Hepatocyte (in vitro differentiated cells): Measurements from ENCODE around the gene SMYD5. TPM values are rescaled to one million over a fixed set of nuclear protein-coding genes. Genes with fewer than 3 reads are reported as not detected.

Experiments
- DNase-seq: peaks from one replicate; pipeline ENCODE4 v3.0.0-alpha.2; 2016; ENCODE audit warnings: low spot score
- H2AFZ ChIP-seq: fragments of 200-600 bp; sonication (generic); 2 replicates; pipeline ENCODE4 v1.6.0; 2016; ENCODE audit warnings: antibody characterized with exemption, mild to moderate bottlenecking
- H3K27ac ChIP-seq: fragments of 200-600 bp; sonication (generic); 2 replicates; pipeline ENCODE4 v1.5.1; 2016; ENCODE audit warnings: mild to moderate bottlenecking
- H3K27me3 ChIP-seq: fragments of 200-600 bp; sonication (generic); 2 replicates; pipeline ENCODE4 v1.6.1; 2016
- H3K36me3 ChIP-seq: fragments of 200-600 bp; sonication (generic); replicated peaks from 2 replicates; pipeline ENCODE4 v1.5.1; 2016; ENCODE audit warnings: low read depth; ENCODE audit not compliant: insufficient read depth
- H3K4me1 ChIP-seq: fragments of 200-600 bp; sonication (generic); 2 replicates; pipeline ENCODE4 v1.5.1; 2016; ENCODE audit warnings: mild to moderate bottlenecking, moderate library complexity; ENCODE audit not compliant: insufficient read depth
- H3K4me2 ChIP-seq: fragments of 200-600 bp; sonication (generic); 2 replicates; pipeline ENCODE4 v1.6.0; 2016
- H3K4me3 ChIP-seq: fragments of 200-600 bp; sonication (generic); 2 replicates; pipeline ENCODE4 v1.5.1; 2016; ENCODE audit warnings: mild to moderate bottlenecking
- H3K79me2 ChIP-seq: fragments of 200-600 bp; sonication (generic); 2 replicates; pipeline ENCODE4 v1.6.0; 2017; ENCODE audit warnings: mild to moderate bottlenecking
- H3K9me2 ChIP-seq: fragments of 200-600 bp; sonication (generic); replicated peaks from 2 replicates; pipeline ENCODE4 v1.6.0; 2017; ENCODE audit warnings: mild to moderate bottlenecking; ENCODE audit not compliant: insufficient read depth
- H3K9me3 ChIP-seq: fragments of 200-600 bp; sonication (generic); 2 replicates; pipeline ENCODE4 v1.5.1; 2016; ENCODE audit warnings: low read depth, mild to moderate bottlenecking
- H4K20me1 ChIP-seq: fragments of 200-600 bp; sonication (generic); 2 replicates; pipeline ENCODE4 v1.6.0; 2016; ENCODE audit warnings: mild to moderate bottlenecking; ENCODE audit not compliant: insufficient read depth, poor library complexity, severe bottlenecking
- CTCF ChIP-seq: fragments of 200-600 bp; sonication (generic); IDR thresholded peaks from 2 replicates; pipeline ENCODE4 v1.5.1; 2016; ENCODE audit warnings: antibody characterized with exemption, mild to moderate bottlenecking; ENCODE audit not compliant: poor library complexity
- EZH2 ChIP-seq: fragments of 200-600 bp; sonication (generic); IDR thresholded peaks from 2 replicates; pipeline ENCODE4 v1.6.1; 2016; ENCODE audit warnings: antibody characterized with exemption, mild to moderate bottlenecking, borderline replicate concordance
- EZH2phosphoT487 ChIP-seq: fragments of 200-600 bp; sonication (generic); IDR thresholded peaks from one replicate; pipeline ENCODE4 v1.6.1; 2018; ENCODE audit warnings: antibody characterized with exemption, mild to moderate bottlenecking, low read depth, moderate library complexity; ENCODE audit not compliant: unreplicated experiment, severe bottlenecking
- WGBS: methylation state at CpG from one replicate; pipeline ENCODE4 v1.1.6; 2016; ENCODE audit warnings: low lambda C conversion rate; ENCODE audit errors: missing lambda C conversion rate; 5-methylcytosine and 5-hydroxymethylcytosine counted together
- polyA plus RNA-seq: library from polyadenylated mRNA; unstranded; fragments of >200 nt; fragmentation: Nextera tagmentation; extraction: Ambion mirVana; gene quantifications from 2 replicates; pipeline ENCODE4 v1.2.1, GENCODE V29; 2016
- total RNA-seq: library from RNA; depleted of rRNA; stranded (reverse); fragments of >200 nt; gene quantifications from 2 replicates; pipeline ENCODE4 v1.2.3, GENCODE V29; 2014

SMYD5 gene
- total and polyA plus RNA-seq, 2 experiments from 2014 or later: 10.0 to 28.3 TPM

- H3K4me2 ChIP-seq: no peak overlapping the region
- H3K36me3 ChIP-seq: no peaks in the 10 kb centered on the region
- H2AFZ ChIP-seq: no peak overlapping the region
- no peak overlapping the region for H3K27ac ChIP-seq
- no peaks in the 10 kb centered on the region for H4K20me1 ChIP-seq
- no peaks in the 10 kb centered on the region for H3K9me2 ChIP-seq
- no peaks in the 10 kb centered on the region for H3K27me3 ChIP-seq
- DNase-seq: no peak
- no peak overlapping the region for H3K4me3 ChIP-seq
- H3K79me2 ChIP-seq: no peaks in the 10 kb centered on the region
- WGBS: 72% methylated on average over 4 of the region's 4 CpGs
- H3K9me3 ChIP-seq: no peaks in the 10 kb centered on the region
- no peak for TF ChIP-seq EZH2
- no peak for TF ChIP-seq EZH2phosphoT487
- no peak for TF ChIP-seq CTCF
- no peaks in the 10 kb centered on the region for H3K4me1 ChIP-seq
Observed at GRCh38 chr2:73255007-73255644, 41.1 kb downstream of the SMYD5 start.

- DNase-seq: no peak
- no peaks in the 10 kb centered on the region for H3K27me3 ChIP-seq
- H3K9me2 ChIP-seq: no peaks in the 10 kb centered on the region
- WGBS: 81% methylated on average over 5 of the region's 5 CpGs
- no peak overlapping the region for H3K4me2 ChIP-seq
- H2AFZ ChIP-seq: no peak overlapping the region
- no peaks in the 10 kb centered on the region for H4K20me1 ChIP-seq
- H3K27ac ChIP-seq: no peak overlapping the region
- H3K36me3 ChIP-seq: no peaks in the 10 kb centered on the region
- H3K9me3 ChIP-seq: no peaks in the 10 kb centered on the region
- H3K4me3 ChIP-seq: no peak overlapping the region
- TF ChIP-seq CTCF (no peak), EZH2 (no peak), EZH2phosphoT487 (no peak)
- no peaks in the 10 kb centered on the region for H3K79me2 ChIP-seq
- no peaks in the 10 kb centered on the region for H3K4me1 ChIP-seq
Observed at GRCh38 chr2:73255907-73256617, 42.0 kb downstream of the SMYD5 start.

GRCh38 chr2:73256618-73256922 is 42.5 kb downstream of the SMYD5 start:
- Histone ChIP-seq H3K9me2 (no peaks in the 10 kb centered on the region), H3K36me3 (no peaks in the 10 kb centered on the region), H2AFZ (no peak overlapping the region), H3K4me3 (no peak overlapping the region), H4K20me1 (no peaks in the 10 kb centered on the region), H3K4me2 (no peak overlapping the region), H3K4me1 (no peaks in the 10 kb centered on the region), H3K9me3 (no peaks in the 10 kb centered on the region), H3K79me2 (no peaks in the 10 kb centered on the region), H3K27me3 (no peaks in the 10 kb centered on the region), H3K27ac (no peak overlapping the region)
- DNase-seq: no peak
- TF ChIP-seq CTCF (no peak), EZH2 (no peak), EZH2phosphoT487 (no peak)
- 31% methylated on average over 1 of the region's 1 CpG for WGBS
